ENCODE results near the gene S1PR1. TPM values are rescaled to one million over a fixed set of nuclear protein-coding genes. Genes with fewer than 3 reads are reported as not detected.
"Not testable (repeated sequence)": the region's sequence is repeated elsewhere in the genome, so short reads cannot be mapped to it uniquely, and the experiment has no call there.

S1PR1 gene
- total and polyA plus RNA-seq, 2 donors (not counting 3 experiments of a cell fraction or from before 2014, with no cell fraction given), result 137 to 387 TPM

DNA sequence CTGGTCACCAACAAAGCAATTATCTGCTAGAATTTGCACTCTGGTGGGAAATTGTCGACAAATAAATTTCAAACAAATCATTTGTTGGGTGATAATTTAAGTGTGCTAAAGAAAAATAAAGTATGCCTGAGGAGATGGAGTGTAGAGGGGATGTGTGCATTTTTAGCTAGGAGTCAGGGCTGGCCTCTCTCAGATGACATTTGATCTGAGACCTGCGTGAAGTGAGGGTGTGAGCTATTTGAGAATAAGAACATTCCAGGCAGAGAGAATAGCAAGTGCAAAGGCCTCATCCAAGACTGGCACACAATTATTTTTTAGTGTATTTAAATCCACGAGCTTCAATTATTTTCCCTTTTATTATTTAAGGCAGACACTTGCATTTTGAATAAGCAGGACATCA lies 19.7 kb upstream of the S1PR1 start:
- no peak overlapping the region for H3K4me3 ChIP-seq (replicated peaks in 1 of 3; ENCODE audit: insufficient read depth in 1 of 3, low read depth in 1 of 3, low read length in 3 of 3)
- H4K20me1 ChIP-seq (replicated peaks; ENCODE audit: control insufficient read depth, extremely low read depth, insufficient read depth, low read length), result no peaks in the 10 kb centered on the region
- H3K27me3 ChIP-seq (ENCODE audit: control insufficient read depth in 2 of 2, insufficient read depth in 2 of 2, low read length in 2 of 2), result no peaks in the 10 kb centered on the region
- FAIRE-seq, result no peak
- H3K9me3 ChIP-seq (replicated peaks; ENCODE audit: control insufficient read depth, insufficient read depth, low read length), result no peaks in the 10 kb centered on the region
- no peak overlapping the region for H2AFZ ChIP-seq (ENCODE audit: low read depth, low read length)
- CTCF ChIA-PET, result interaction anchor here (1.0 kb wide), 2 partner anchors 71 to 92 kb away, joined by 3 to 4 read pairs; no protein-coding TSS in a partner anchor
- H3K79me2 ChIP-seq (ENCODE audit: control insufficient read depth, insufficient read depth, low read length), result no peaks in the 10 kb centered on the region
- intact Hi-C loops (cut with micrococcal nuclease), result no loop called here
- no peak overlapping the region for H3K27ac ChIP-seq (ENCODE audit: insufficient read depth, low read depth, low read length)
- H3K36me3 ChIP-seq (ENCODE audit: control insufficient read depth in 2 of 2, extremely low read depth in 1 of 2, insufficient read depth in 2 of 2, low read length in 2 of 2), result no peaks in the 10 kb centered on the region
- H3K4me1 ChIP-seq (ENCODE audit: control insufficient read depth, extremely low read depth, insufficient read depth, low read length), result no peaks in the 10 kb centered on the region
- H3K4me2 ChIP-seq (ENCODE audit: insufficient read depth, low read length), result no peak overlapping the region
- POLR2A ChIA-PET, result interaction anchor here (0.5 kb wide), 1 partner anchor 19 kb away, joined by 16 read pairs; no protein-coding TSS in a partner anchor
- H3K9ac ChIP-seq (replicated peaks; ENCODE audit: extremely low read depth, insufficient read depth, low read length), result no peak overlapping the region
- BruUV-seq (replicated peaks), result no TSS peak
- TF ChIP-seq EZH2 (IDR thresholded peaks at IDR 0.05; ENCODE audit: borderline replicate concordance, low read depth, low read length, severe bottlenecking) (no peak), FOS (IDR thresholded peaks at IDR 0.05; ENCODE audit: borderline replicate concordance, insufficient read depth, low read length) (no peak), MYC (IDR thresholded peaks at IDR 0.05; ENCODE audit: low read depth, low read length) (no peak), POLR2AphosphoS5 (IDR thresholded peaks at IDR 0.05; ENCODE audit: insufficient read depth, low read depth, low read length) (no peak), POLR2A (IDR thresholded peaks at IDR 0.05; ENCODE audit: low read depth, low read length) (no peak), GATA2 (IDR thresholded peaks at IDR 0.05; ENCODE audit: insufficient read depth, insufficient read length, low read depth, low read length) (no peak)
- TF ChIP-seq, protein P1, sequence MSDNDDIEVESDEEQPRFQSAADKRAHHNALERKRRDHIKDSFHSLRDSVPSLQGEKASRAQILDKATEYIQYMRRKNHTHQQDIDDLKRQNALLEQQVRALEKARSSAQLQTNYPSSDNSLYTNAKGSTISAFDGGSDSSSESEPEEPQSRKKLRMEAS (IDR thresholded peaks at IDR 0.05; ENCODE audit: insufficient read depth, insufficient read length), result no peak
- no peak for DNase-seq (ENCODE audit: low read depth, low spot score)
- H3K9me1 ChIP-seq (replicated peaks; ENCODE audit: control insufficient read depth, extremely low read depth, insufficient read depth, low read length), result no peaks in the 10 kb centered on the region
- dilution Hi-C loops (cut with MboI; ENCODE audit: extremely low pct_ligation_motif_present, low sequenced_read_pairs), result no loop called here

GRCh38 chr1:101218968-101219367 lies 17.9 kb upstream of the S1PR1 start:
- H4K20me1 ChIP-seq (replicated peaks; ENCODE audit: control insufficient read depth, extremely low read depth, insufficient read depth, low read length); H3K27me3 ChIP-seq (ENCODE audit: control insufficient read depth in 2 of 2, insufficient read depth in 2 of 2, low read length in 2 of 2); H3K4me2 ChIP-seq (ENCODE audit: insufficient read depth, low read length); H3K9me1 ChIP-seq (replicated peaks; ENCODE audit: control insufficient read depth, extremely low read depth, insufficient read depth, low read length); H3K36me3 ChIP-seq (ENCODE audit: control insufficient read depth in 2 of 2, extremely low read depth in 1 of 2, insufficient read depth in 2 of 2, low read length in 2 of 2); FAIRE-seq; H3K79me2 ChIP-seq (ENCODE audit: control insufficient read depth, insufficient read depth, low read length); H3K9ac ChIP-seq (replicated peaks; ENCODE audit: extremely low read depth, insufficient read depth, low read length); CTCF ChIA-PET; H3K27ac ChIP-seq (ENCODE audit: insufficient read depth, low read depth, low read length); intact Hi-C loops (cut with micrococcal nuclease); H3K4me3 ChIP-seq (replicated peaks in 1 of 3; ENCODE audit: insufficient read depth in 1 of 3, low read depth in 1 of 3, low read length in 3 of 3); H3K4me1 ChIP-seq (ENCODE audit: control insufficient read depth, extremely low read depth, insufficient read depth, low read length); dilution Hi-C loops (cut with MboI; ENCODE audit: extremely low pct_ligation_motif_present, low sequenced_read_pairs); H2AFZ ChIP-seq (ENCODE audit: low read depth, low read length); H3K9me3 ChIP-seq (replicated peaks; ENCODE audit: control insufficient read depth, insufficient read depth, low read length); BruUV-seq (replicated peaks); DNase-seq (ENCODE audit: low read depth, low spot score): not testable (repeated sequence)
- POLR2A ChIA-PET, result interaction anchor here (0.6 kb wide), 1 partner anchor 44 kb away, joined by 3 read pairs; no protein-coding TSS in a partner anchor

Measured in endothelial cell of umbilical vein (primary cell).